Fibroblast of pulmonary artery (primary cell): ENCODE data around the gene CEBPG.

ENCODE experiments used
- DNase-seq: peaks from one replicate; pipeline ENCODE4 v3.0.0-alpha.2; 2010; ENCODE audit warnings: low read depth
- H3K4me3 ChIP-seq: replicated peaks from 2 replicates; pipeline ENCODE4 v1.5.1; 2011; ENCODE audit warnings: low read depth, mild to moderate bottlenecking, control low read depth, low read length, moderate library complexity
- TF ChIP-seq, protein P1 (sequence below): IDR thresholded peaks from 2 replicates; pipeline ENCODE4 v1.5.1; 2011; ENCODE audit warnings: mild to moderate bottlenecking, control low read depth, low read length, inconsistent platforms; ENCODE audit errors: missing control alignments

Gene CEBPG

DNA sequence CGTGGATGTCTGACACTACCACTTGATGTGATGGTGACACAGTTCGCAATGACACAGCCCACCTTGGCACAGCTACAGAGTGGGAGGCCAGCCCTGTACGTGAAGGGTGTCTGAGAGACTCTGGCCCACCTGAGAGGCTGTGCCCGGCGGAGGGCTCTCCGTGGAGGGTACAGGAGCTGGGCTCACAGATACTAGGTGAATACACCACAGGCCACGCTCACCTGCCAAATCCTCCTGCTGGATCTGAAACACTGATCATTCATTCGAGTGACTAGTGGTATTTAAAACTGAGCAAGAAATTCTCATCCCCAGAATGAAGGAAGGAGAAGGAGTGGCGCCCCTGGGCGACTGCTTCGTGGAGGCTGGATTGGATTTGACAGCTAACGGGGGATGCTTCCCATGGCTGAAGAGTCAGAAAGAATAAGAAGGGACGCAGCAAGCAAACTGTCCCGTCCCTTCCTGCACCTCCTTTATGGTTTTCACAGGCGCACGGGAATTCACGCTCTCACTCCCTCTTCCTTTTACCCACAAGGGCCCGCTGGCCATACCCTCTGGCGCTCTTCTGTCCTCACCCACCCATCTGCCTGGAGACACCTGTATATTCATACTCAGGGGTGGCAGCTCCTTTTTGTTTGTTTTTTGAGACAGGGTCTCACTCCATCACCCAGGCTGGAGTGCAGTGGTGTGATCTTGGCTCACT lies 25.0 kb downstream of the CEBPG start:
- no peak for DNase-seq

DNA sequence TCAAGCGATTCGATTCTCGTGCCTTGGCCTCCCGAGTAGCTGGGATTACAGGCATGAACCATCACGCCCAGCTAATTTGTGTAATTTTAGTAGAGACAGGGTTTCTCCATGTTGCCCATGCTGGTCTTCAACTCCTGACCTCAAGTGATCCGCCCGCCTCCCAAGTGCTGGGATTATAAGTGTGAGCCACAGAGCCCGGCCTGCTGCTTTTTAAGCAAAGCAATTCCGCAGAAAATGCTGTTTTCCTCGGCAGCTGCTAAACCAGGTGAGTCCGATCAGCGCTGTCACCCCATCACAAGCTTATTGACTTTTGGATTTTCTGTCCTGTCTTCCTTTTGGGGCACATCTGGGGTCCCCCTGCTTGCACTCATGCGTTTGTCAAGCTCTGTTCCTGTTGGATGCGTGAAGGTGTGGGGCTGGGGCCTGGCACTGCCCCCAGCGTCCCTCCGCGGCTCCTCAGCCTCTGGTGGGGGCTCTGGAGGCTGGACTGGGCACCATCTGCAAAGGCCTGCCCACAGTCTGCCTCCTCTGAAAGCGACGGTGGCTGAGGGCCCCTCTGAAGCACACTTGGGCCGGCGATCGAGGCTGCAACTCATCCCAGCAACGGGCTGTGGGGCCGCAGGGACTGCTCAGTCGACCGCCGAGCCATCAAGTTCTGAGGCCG lies 25.7 kb downstream of the CEBPG start:
- TF ChIP-seq, protein P1, sequence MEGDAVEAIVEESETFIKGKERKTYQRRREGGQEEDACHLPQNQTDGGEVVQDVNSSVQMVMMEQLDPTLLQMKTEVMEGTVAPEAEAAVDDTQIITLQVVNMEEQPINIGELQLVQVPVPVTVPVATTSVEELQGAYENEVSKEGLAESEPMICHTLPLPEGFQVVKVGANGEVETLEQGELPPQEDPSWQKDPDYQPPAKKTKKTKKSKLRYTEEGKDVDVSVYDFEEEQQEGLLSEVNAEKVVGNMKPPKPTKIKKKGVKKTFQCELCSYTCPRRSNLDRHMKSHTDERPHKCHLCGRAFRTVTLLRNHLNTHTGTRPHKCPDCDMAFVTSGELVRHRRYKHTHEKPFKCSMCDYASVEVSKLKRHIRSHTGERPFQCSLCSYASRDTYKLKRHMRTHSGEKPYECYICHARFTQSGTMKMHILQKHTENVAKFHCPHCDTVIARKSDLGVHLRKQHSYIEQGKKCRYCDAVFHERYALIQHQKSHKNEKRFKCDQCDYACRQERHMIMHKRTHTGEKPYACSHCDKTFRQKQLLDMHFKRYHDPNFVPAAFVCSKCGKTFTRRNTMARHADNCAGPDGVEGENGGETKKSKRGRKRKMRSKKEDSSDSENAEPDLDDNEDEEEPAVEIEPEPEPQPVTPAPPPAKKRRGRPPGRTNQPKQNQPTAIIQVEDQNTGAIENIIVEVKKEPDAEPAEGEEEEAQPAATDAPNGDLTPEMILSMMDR, result no peak
- no peak overlapping the region for H3K4me3 ChIP-seq
- DNase-seq, result no peak

More for the DNA sequence above, 25.0 kb downstream of the CEBPG start:
- H3K4me3 ChIP-seq, result no peak overlapping the region
- TF ChIP-seq, protein P1, result no peak

DNA sequence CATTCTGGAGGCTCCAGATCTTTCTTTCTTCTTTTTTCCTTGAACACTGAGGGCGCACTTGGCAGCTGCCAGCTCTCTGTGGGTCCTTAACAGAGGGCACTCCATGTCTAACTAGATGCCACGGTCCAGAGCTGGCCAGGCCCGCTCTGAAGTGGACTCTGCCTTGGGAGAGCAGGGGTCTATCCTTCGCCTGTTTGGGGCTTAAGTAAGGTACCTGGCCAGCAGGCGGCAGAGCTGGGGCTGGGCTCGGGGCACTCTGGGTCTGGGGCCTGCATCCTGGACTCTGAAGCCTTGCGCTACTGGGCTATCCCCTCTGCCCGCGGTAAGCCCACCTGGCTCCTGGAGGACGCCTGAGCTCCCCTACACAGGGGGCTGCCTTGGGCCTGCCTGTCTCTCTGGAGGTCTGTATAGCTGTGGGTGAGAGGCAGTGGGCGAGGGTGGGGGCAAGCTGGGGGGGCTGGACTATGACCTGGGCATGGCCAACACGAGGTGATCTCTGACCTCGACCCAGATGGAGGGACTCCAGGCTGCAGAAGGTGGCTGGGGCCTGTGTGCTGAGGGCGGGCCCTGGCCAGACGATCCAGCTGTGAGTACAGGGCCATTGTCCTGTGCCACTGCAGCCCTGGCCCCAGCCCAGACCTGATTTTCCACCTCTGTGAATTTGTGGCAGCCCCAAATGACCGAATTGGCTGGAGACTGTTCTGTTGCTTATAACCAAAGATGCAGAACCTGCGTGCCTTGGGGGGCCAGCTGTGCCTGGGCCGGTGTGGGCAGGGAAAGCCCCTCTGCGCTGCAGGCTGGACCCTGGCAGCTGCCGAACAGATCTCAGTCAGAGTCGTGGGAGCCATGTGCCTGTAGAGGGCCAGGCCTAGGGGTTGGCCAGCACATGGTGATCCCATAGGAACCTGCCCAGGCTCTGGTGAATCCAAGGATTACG lies 26.5 kb downstream of the CEBPG start:
- TF ChIP-seq, protein P1, result no peak
- no peak for DNase-seq
- no peak overlapping the region for H3K4me3 ChIP-seq

DNA sequence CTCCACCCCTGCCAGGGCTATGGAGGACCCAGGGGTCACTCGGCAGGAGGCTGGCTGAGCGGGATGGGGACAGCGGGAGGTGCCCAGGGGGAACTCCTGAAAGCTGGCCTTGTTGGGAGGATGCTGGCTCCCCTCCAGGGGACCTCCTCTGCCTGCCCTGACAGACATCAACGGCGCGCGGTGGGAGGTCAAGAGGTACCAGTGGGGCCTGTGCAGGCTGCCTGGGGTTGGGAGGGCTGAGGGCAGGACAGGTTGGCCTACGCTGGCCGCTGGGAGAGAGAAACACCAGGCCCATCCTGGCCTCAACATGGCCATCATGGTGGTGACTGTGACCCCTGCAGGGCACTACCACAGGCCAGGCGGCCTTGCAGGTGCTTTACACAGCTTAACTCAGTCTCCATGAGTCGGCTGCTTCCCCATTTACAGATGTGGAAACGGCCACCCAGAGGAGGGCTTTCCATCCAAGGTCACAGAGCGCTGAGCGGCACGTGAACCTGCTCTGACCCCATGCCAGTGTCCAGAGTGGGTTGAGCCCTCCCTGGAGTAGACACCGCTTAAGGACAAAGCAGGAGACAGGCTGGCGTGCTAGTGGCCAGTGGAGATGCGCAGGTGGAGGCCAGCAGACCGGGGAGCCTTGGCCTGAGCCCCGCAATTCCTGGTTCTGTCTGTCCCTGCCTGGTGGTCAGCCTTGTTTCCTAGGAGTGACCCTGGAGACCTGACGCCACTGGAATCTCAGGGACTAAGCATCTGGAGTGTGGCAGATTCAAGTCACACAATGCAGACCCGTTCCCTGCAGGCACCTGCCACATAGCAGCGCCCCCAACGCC lies 27.6 kb downstream of the CEBPG start:
- TF ChIP-seq, protein P1, result no peak
- H3K4me3 ChIP-seq, result no peak overlapping the region
- no peak for DNase-seq

DNA sequence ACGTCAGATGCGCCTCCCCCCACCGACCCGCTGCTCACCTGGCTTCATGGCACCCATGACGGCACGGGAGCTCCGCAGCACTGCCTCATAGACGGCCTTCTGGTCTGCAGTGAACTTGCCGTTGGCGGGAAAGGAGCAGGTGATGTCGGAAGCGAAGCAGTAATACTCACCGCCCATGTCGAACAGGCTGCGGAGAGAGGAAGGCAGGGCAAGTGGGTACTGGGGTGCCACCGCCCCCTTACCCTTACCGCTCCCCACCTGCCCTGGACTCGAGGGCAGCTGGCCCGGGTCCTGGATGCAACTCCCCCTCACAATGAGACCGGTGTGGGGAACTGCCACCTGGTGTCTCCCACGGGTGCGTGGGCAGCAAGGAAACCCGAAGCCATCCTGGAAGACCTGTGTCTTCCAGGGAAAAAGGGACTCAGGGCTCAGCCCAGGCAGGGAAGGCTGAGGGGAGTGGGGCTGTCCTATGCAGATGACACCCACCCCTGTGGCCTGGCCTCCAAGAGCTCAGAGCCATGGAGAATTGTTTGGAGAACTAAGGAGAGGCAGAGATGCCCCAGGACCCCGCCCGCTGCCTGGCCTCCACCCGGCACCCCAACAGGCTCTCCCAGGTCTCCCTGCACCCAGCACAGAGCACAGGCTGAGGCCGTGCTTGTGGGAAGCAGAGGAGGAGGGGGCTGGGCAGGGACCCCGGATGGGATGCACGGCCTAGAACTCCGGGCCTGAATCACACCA lies 28.3 kb downstream of the CEBPG start:
- no peak for DNase-seq
- TF ChIP-seq, protein P1, result no peak
- no peak overlapping the region for H3K4me3 ChIP-seq
